ENCODE measurements around the gene RBM4B. TPM values are rescaled to one million over a fixed set of nuclear protein-coding genes. Genes with fewer than 3 reads are reported as not detected.

The RBM4B gene
- total RNA-seq (2014; rRNA removed; shearing (Covaris generic)) (22.9 and 31.0 TPM in 2 replicates), polyA plus RNA-seq (2016; fragmentation: Nextera tagmentation; extraction: Ambion mirVana) (21.1 and 28.0 TPM in 2 replicates)
- long read RNA-seq, transcript RBM4B-206 (2 exons, 1,646 nt): major isoform, 10 of 20 reads
- long read RNA-seq, partial matches to known transcripts: 2 of 20 reads
- long read RNA-seq, other reads (novel, unspliced or antisense): 4 of 20 reads

GRCh38 chr11:66677599-66678375 is at the start of gene RBM4B:
RBM4B (minus strand) TSS chr11:66677887; CDS start chr11:66677079, 808 bp downstream.
- DNase-seq (ENCODE audit: low spot score): peak; percentile 98
- Histone ChIP-seq H3K79me2 (replicated peaks; ENCODE audit: insufficient read depth) (peaks cover 44% of the 10 kb centered on the region), H3K4me1 (ENCODE audit: insufficient read depth) (peaks cover 24% of the 10 kb centered on the region), H3K4me2 (peak within 1 kb of the TSS; percentile 81), H3F3A (replicated peaks; ENCODE audit: low read depth) (peaks cover 8% of the 10 kb centered on the region; the same call in 1 of the 2 replicates), H4K20me1 (replicated peaks; ENCODE audit: insufficient read depth) (peaks cover 15% of the 10 kb centered on the region), H3K27me3 (ENCODE audit: insufficient read depth) (no peaks in the 10 kb centered on the region), H3K4me3 (peak within 1 kb of the TSS; percentile 65), H3K27ac (ENCODE audit: low read depth) (peak within 1 kb of the TSS; percentile 98), H3K9me2 (ENCODE audit: insufficient read depth) (no peaks in the 10 kb centered on the region), H2AFZ (peak within 1 kb of the TSS; percentile 78), H3K36me3 (ENCODE audit: insufficient read depth) (no peaks in the 10 kb centered on the region)
- peak; percentile 92 for ATAC-seq
- Mint-ChIP-seq H3K4me3 (peak within 1 kb of the TSS; percentile 95), H3K27ac (peak within 1 kb of the TSS; percentile 99), H3K4me1 (peaks cover 24% of the 10 kb centered on the region), H3K27me3 (ENCODE audit: insufficient read depth, low read depth, poor library complexity) (peaks cover 13% of the 10 kb centered on the region), H3K9me3 (no peaks in the 10 kb centered on the region; the same call in 2 of the 3 replicates), H3K36me3 (ENCODE audit: low read depth) (peaks cover 22% of the 10 kb centered on the region)
- TF ChIP-seq CREB1 (CRISPR knock-in tag; IDR thresholded peaks at IDR 0.05; ENCODE audit: low read depth) (peak; percentile 78), POLR2AphosphoS5 (IDR thresholded peaks at IDR 0.05; ENCODE audit: low read depth) (peak; percentile 81), NANOG (IDR thresholded peaks at IDR 0.05; ENCODE audit: borderline replicate concordance) (no peak), EZH2phosphoT487 (IDR thresholded peaks at IDR 0.05; ENCODE audit: unreplicated experiment) (no peak), ZNF331 (CRISPR knock-in tag; IDR thresholded peaks at IDR 0.05; ENCODE audit: low read depth) (no peak), CTCF (conservative IDR thresholded peaks at IDR 0.05; ENCODE audit: low read depth in 2 of 2) (no peak), ZNF114 (CRISPR knock-in tag; IDR thresholded peaks at IDR 0.05) (no peak), ZNF462 (CRISPR knock-in tag; IDR thresholded peaks at IDR 0.05) (no peak), JUNB (IDR thresholded peaks at IDR 0.05; ENCODE audit: unreplicated experiment) (no peak)
